ENCODE measurements around the gene DTX1.

DNA sequence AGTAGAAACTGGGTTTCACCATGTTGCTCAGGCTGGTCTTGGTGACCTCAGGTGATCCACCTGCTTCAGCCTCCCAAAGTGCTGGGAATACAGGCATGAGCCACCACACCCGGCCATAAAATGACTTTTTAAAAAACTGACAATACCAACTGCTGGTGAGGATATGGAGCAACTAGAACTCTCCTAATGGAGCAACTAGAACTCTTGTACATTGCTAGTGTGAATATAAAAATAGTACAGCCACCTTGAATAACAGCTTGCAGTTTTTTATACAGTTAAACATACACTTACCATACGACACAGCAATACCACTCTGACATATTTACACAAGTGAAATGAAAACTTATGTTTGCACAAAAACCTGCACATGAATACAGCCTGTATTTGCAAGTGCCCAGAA lies 90.5 kb downstream of the DTX1 start:
- TF ChIP-seq EZH2phosphoT487 (IDR thresholded peaks at IDR 0.05; ENCODE audit: borderline replicate concordance, low read length), result no peak
- TF ChIP-seq, protein P1, sequence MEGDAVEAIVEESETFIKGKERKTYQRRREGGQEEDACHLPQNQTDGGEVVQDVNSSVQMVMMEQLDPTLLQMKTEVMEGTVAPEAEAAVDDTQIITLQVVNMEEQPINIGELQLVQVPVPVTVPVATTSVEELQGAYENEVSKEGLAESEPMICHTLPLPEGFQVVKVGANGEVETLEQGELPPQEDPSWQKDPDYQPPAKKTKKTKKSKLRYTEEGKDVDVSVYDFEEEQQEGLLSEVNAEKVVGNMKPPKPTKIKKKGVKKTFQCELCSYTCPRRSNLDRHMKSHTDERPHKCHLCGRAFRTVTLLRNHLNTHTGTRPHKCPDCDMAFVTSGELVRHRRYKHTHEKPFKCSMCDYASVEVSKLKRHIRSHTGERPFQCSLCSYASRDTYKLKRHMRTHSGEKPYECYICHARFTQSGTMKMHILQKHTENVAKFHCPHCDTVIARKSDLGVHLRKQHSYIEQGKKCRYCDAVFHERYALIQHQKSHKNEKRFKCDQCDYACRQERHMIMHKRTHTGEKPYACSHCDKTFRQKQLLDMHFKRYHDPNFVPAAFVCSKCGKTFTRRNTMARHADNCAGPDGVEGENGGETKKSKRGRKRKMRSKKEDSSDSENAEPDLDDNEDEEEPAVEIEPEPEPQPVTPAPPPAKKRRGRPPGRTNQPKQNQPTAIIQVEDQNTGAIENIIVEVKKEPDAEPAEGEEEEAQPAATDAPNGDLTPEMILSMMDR (conservative IDR thresholded peaks at IDR 0.05; ENCODE audit: low read depth, low read length), result no peak

Measured in PC-3 (cell line).